Hepatocyte (in vitro differentiated cells): ENCODE measurements around the gene UBXN2A.

Source experiments
- CTCF ChIP-seq: fragments of 200-600 bp; sonication (generic); IDR thresholded peaks from 2 replicates; pipeline ENCODE4 v1.5.1; 2016; ENCODE audit warnings: antibody characterized with exemption, mild to moderate bottlenecking; ENCODE audit not compliant: poor library complexity
- EZH2 ChIP-seq: fragments of 200-600 bp; sonication (generic); IDR thresholded peaks from 2 replicates; pipeline ENCODE4 v1.6.1; 2016; ENCODE audit warnings: antibody characterized with exemption, mild to moderate bottlenecking, borderline replicate concordance

GRCh38 chr2:23901966-23902846 lies 38.1 kb upstream of the UBXN2A start:
- no peak for TF ChIP-seq CTCF
- TF ChIP-seq EZH2 = no peak
